HCT116 (cell line): ENCODE measurements around the gene ERCC4.

Source experiments
- CBX3 ChIP-seq: IDR thresholded peaks from 2 replicates; pipeline ENCODE4 v1.6.1; 2012; ENCODE audit warnings: low read depth
- CTCF ChIP-seq, 3 experiments: fragments of 200-600 bp in 1 of 3; sonication (generic) in 1 of 3; IDR thresholded peaks in 2 of 3; conservative IDR thresholded peaks in 1 of 3; 2 replicates each; pipeline ENCODE4 v1.5.1; 2012 to 2017; ENCODE audit warnings: low read depth in 2 of 3, low read length in 2 of 3, antibody characterized with exemption in 1 of 3, borderline replicate concordance in 1 of 3, control low read depth in 1 of 3, mild to moderate bottlenecking in 1 of 3, mixed read lengths in 1 of 3, mixed run types in 1 of 3, moderate library complexity in 1 of 3; ENCODE audit not compliant: insufficient read depth in 1 of 3
- EZH2 ChIP-seq: fragments of 200-600 bp; sonication (generic); IDR thresholded peaks from 2 replicates; pipeline ENCODE4 v1.6.1; 2017; ENCODE audit warnings: antibody characterized with exemption, mixed run types
- JUND ChIP-seq: IDR thresholded peaks from 2 replicates; pipeline ENCODE4 v1.6.1; 2012
- MAX ChIP-seq: IDR thresholded peaks from 2 replicates; pipeline ENCODE4 v1.6.1; 2012
- POLR2A ChIP-seq: IDR thresholded peaks from 2 replicates; pipeline ENCODE4 v1.7.0; 2011; ENCODE audit warnings: borderline replicate concordance; ENCODE audit not compliant: insufficient read depth, insufficient read length; ENCODE audit errors: extremely low read depth
- ZBTB33 ChIP-seq: IDR thresholded peaks from 2 replicates; pipeline ENCODE4 v1.6.1; 2011; ENCODE audit warnings: mild to moderate bottlenecking, low read length, moderate library complexity; ENCODE audit not compliant: insufficient replicate concordance; ENCODE audit errors: extremely low read depth
- ZNF274 ChIP-seq: fragments of 200-500 bp; sonication (Bioruptor generic); IDR thresholded peaks from 2 replicates; pipeline ENCODE4 v1.6.1; 2014; ENCODE audit warnings: mild to moderate bottlenecking, low read depth, low read length, inconsistent platforms

GRCh38 chr16:13883881-13884280 is 36.1 kb upstream of the ERCC4 start:
- TF ChIP-seq CTCF (IDR thresholded peaks at IDR 0.05 in 2 of 3, conservative IDR thresholded peaks at IDR 0.05 in 1 of 3; ENCODE audit: borderline replicate concordance in 1 of 3, insufficient read depth in 1 of 3, low read depth in 2 of 3, low read length in 2 of 3) (no peak), ZNF274 (no peak), ZBTB33 (no peak), CBX3 (no peak), MAX (no peak), JUND (no peak), EZH2 (no peak), POLR2A (no peak)
